GM12878 (cell line): Measurements from ENCODE around the gene EEF2. TPM values are rescaled to one million over a fixed set of nuclear protein-coding genes. Genes with fewer than 3 reads are reported as not detected.
A peak's percentile ranks its signal among the peaks of the same experiment; 100 is the strongest.

Experiments used
- ATAC-seq: fragments of 200-7000 bp; cut with Tn5 transposase; 3 replicates; pipeline ENCODE4 v1.9.1; 2020; ENCODE audit warnings: mild to moderate bottlenecking, moderate library complexity
- BruUV-seq: library from RNA; stranded (reverse); fragments of 400-500 nt; replicated peaks from 2 replicates; lab custom pipeline; 2021; lab: Mats Ljungman, UMichigan
- CTCF ChIA-PET: fragments of 300-600 bp; sonication (Branson Sonifier 250); formaldehyde crosslinking; extraction: SDS; loops from one replicate; lab custom pipeline; 2021; ENCODE audit warnings: inconsistent platforms; lab: Yijun Ruan, JAX
- POLR2A ChIA-PET: fragments of 350-600 bp; formaldehyde crosslinking; extraction: SDS; loops from one replicate; lab custom pipeline; 2021; ENCODE audit warnings: inconsistent platforms; lab: Charles Lee
- RAD21 ChIA-PET: fragments of 300-600 bp; sonication (Branson Sonifier 250); formaldehyde crosslinking; loops from one replicate; lab custom pipeline; 2023; ENCODE audit warnings: antibody characterized with exemption; ENCODE audit not compliant: unreplicated experiment; lab: Charles Lee
- SMC1A ChIA-PET: fragments of 300-600 bp; sonication (Branson Sonifier 250); formaldehyde crosslinking; loops from one replicate; lab custom pipeline; 2023; ENCODE audit not compliant: unreplicated experiment, uncharacterized antibody; lab: Charles Lee
- DNase-seq: peaks from one replicate; pipeline ENCODE4 v3.0.0-alpha.2; 2011; ENCODE audit warnings: low read depth, low spot score
- FAIRE-seq: peaks from 3 replicates; lab custom pipeline; 2011; peaks lifted over from hg19 to GRCh38; lab: Jason Lieb, UNC
- H2AFZ ChIP-seq: 2 replicates; pipeline ENCODE4 v1.6.0; 2011; ENCODE audit warnings: low read depth, low read length, control low read depth; ENCODE audit not compliant: control insufficient read depth
- H3K27ac ChIP-seq: 2 replicates; pipeline ENCODE4 v1.5.1; 2011; ENCODE audit warnings: control low read depth; ENCODE audit not compliant: control insufficient read depth, insufficient read depth
- H3K27me3 ChIP-seq, 2 experiments: replicated peaks in 1 of 2; 2 replicates each; pipeline versions ENCODE4 v1.6.0 to v1.6.1; 2011; ENCODE audit warnings: low read length in 1 of 2; ENCODE audit not compliant: control insufficient read depth in 2 of 2, insufficient read depth in 2 of 2
- H3K36me3 ChIP-seq, 2 experiments: 2 replicates each; pipeline ENCODE4 v1.5.1; 2011; ENCODE audit warnings: low read length in 1 of 2; ENCODE audit not compliant: control insufficient read depth in 2 of 2, insufficient read depth in 2 of 2
- H3K4me1 ChIP-seq: 2 replicates; pipeline ENCODE4 v1.6.1; 2011; ENCODE audit warnings: mild to moderate bottlenecking, low read length, moderate library complexity, mixed read lengths; ENCODE audit not compliant: control insufficient read depth, insufficient read depth
- H3K4me2 ChIP-seq: 2 replicates; pipeline ENCODE4 v1.6.0; 2011; ENCODE audit warnings: control low read depth; ENCODE audit not compliant: control insufficient read depth, insufficient read depth
- H3K4me3 ChIP-seq: fragments of 200-600 bp; sonication (generic); 2 replicates; pipeline ENCODE4 v1.5.1; 2016
- H3K79me2 ChIP-seq: 2 replicates; pipeline ENCODE4 v1.6.0; 2011; ENCODE audit warnings: low read length; ENCODE audit not compliant: control insufficient read depth, insufficient read depth
- H3K9ac ChIP-seq: 2 replicates; pipeline ENCODE4 v1.8.0; 2011; ENCODE audit warnings: low read length, control low read depth, mixed read lengths; ENCODE audit not compliant: control insufficient read depth, insufficient read depth
- H3K9me3 ChIP-seq: replicated peaks from 3 replicates; pipeline ENCODE4 v1.5.1; 2011; ENCODE audit warnings: mild to moderate bottlenecking, low read length; ENCODE audit not compliant: control insufficient read depth, insufficient read depth
- H4K20me1 ChIP-seq: 2 replicates; pipeline ENCODE4 v1.6.0; 2011; ENCODE audit not compliant: control insufficient read depth, insufficient read depth
- CHD1 ChIP-seq: IDR thresholded peaks from 2 replicates; pipeline ENCODE4 v1.6.1; 2012; ENCODE audit warnings: low read depth, low read length, improper control_type of control experiment
- GATAD2B ChIP-seq: fragments of 450-650 bp; conservative IDR thresholded peaks from 2 replicates; pipeline ENCODE4 v1.6.1; 2017; ENCODE audit warnings: low read depth, mild to moderate bottlenecking, moderate library complexity
- HDAC6 ChIP-seq: fragments of 200-600 bp; sonication (generic); IDR thresholded peaks from one replicate; pipeline ENCODE4 v1.8.0; 2017; ENCODE audit warnings: antibody characterized with exemption; ENCODE audit not compliant: unreplicated experiment
- RAD21 ChIP-seq: IDR thresholded peaks from 2 replicates; pipeline ENCODE4 v1.6.1; 2011; ENCODE audit warnings: mild to moderate bottlenecking, low read depth, low read length, moderate library complexity; ENCODE audit not compliant: insufficient read depth
- SIN3A ChIP-seq: IDR thresholded peaks from 2 replicates; pipeline ENCODE4 v1.6.1; 2012; ENCODE audit warnings: low read depth, low read length, improper control_type of control experiment
- TCF3 ChIP-seq: IDR thresholded peaks from 2 replicates; pipeline ENCODE4 v1.6.1; 2012; ENCODE audit warnings: low read depth, mild to moderate bottlenecking, low read length, borderline replicate concordance; ENCODE audit not compliant: insufficient read depth
- ZBTB40 ChIP-seq: fragments of 450-650 bp; IDR thresholded peaks from 2 replicates; pipeline ENCODE4 v1.6.1; 2016; ENCODE audit warnings: mild to moderate bottlenecking, moderate library complexity, borderline replicate concordance
- ZNF622 ChIP-seq: fragments of 450-650 bp; IDR thresholded peaks from 2 replicates; pipeline ENCODE4 v1.6.1; 2017; ENCODE audit warnings: mild to moderate bottlenecking, inconsistent platforms
- WGBS: methylation state at CpG from one replicate; pipeline ENCODE4 v1.1.6; 2016; ENCODE audit warnings: low lambda C conversion rate; ENCODE audit not compliant: insufficient replicate concordance, insufficient coverage; ENCODE audit errors: missing lambda C conversion rate; 5-methylcytosine and 5-hydroxymethylcytosine counted together
- in situ Hi-C: fragments of 300-500 bp; cut with MboI; formaldehyde crosslinking; loops from 9 replicates; pipeline ENCODE4 v1.14.3; 2018; ENCODE audit warnings: mixed read lengths
- intact Hi-C: fragments of 100-400 bp; cut with micrococcal nuclease; formaldehyde crosslinking; loops from one replicate; pipeline ENCODE4 v1.14.2; 2022; ENCODE audit not compliant: unreplicated experiment
- polyA plus RNA-seq, 11 experiments: library from polyadenylated mRNA; depleted of rRNA in 4 of 11; unstranded in 6 of 11; stranded (reverse) in 5 of 11; fragments of >200 nt; fragmentation: Nextera tagmentation in 4 of 11; fragmentation: Illumina TruSeq in 1 of 11; extraction: Ambion mirVana in 4 of 11; extraction: Trizol in 1 of 11; gene quantifications; 1 replicate in 1 of 11; 2 replicates in 10 of 11; pipeline versions ENCODE4 v1.2.1 to v1.2.3, GENCODE V29; 2011 to 2016; ENCODE audit warnings: inconsistent platforms in 2 of 11, missing spikeins in 2 of 11, low read depth in 1 of 11
- total RNA-seq, 4 experiments: library from RNA; depleted of rRNA in 3 of 4; stranded (reverse); fragments of >200 nt in 3 of 4; fragmentation: Illumina TruSeq in 1 of 4; extraction: Trizol in 1 of 4; gene quantifications; 2 replicates each; pipeline versions ENCODE4 v1.2.1 to v1.2.3, GENCODE V29; 2013 to 2021
- TF ChIP-seq, protein P1 (sequence below): fragments of 450-650 bp; IDR thresholded peaks from 2 replicates; pipeline ENCODE4 v1.6.1; 2017; ENCODE audit warnings: mild to moderate bottlenecking, low read depth, inconsistent platforms; ENCODE audit not compliant: poor library complexity, severe bottlenecking

EEF2 gene
- total and polyA plus RNA-seq, 10 of the 15 experiments (the other 5 are each of a cell fraction or from before 2014, with no cell fraction given), result 280 to 3,491 (median 1,305) TPM

- H3K4me2 ChIP-seq, result no peak overlapping the region
- RAD21 ChIA-PET, result interaction anchor here (0.7 kb wide), 1 partner anchor 216 kb away, joined by 4 read pairs; no protein-coding TSS in a partner anchor
- POLR2A ChIA-PET, result no interaction called here
- no peaks in the 10 kb centered on the region; a peak in 1 of 4 replicates for H3K27me3 ChIP-seq
- no peaks in the 10 kb centered on the region for H3K36me3 ChIP-seq
- SMC1A ChIA-PET, result no interaction called here
- no peak overlapping the region for H3K4me3 ChIP-seq
- H3K9me3 ChIP-seq, result no peaks in the 10 kb centered on the region
- DNase-seq, result no peak
- H2AFZ ChIP-seq, result no peak overlapping the region
- no peaks in the 10 kb centered on the region for H3K79me2 ChIP-seq
- no peak for FAIRE-seq
- CTCF ChIA-PET, result no interaction called here
- H3K4me1 ChIP-seq, result no peaks in the 10 kb centered on the region
- in situ Hi-C loops, result no loop called here
- no peaks in the 10 kb centered on the region for H4K20me1 ChIP-seq
- H3K27ac ChIP-seq, result no peak overlapping the region
- no peak for ATAC-seq
- intact Hi-C loops, result no loop called here
- H3K9ac ChIP-seq, result no peak overlapping the region
- no TSS peak for BruUV-seq
- no peak for TF ChIP-seq CHD1
- no peak for TF ChIP-seq RAD21
- no peak for TF ChIP-seq TCF3
- TF ChIP-seq HDAC6, result no peak
- WGBS, result 38% methylated on average over 11 of the region's 11 CpGs
Measured at GRCh38 chr19:3944018-3944721, 41.1 kb downstream of the EEF2 start.

DNA sequence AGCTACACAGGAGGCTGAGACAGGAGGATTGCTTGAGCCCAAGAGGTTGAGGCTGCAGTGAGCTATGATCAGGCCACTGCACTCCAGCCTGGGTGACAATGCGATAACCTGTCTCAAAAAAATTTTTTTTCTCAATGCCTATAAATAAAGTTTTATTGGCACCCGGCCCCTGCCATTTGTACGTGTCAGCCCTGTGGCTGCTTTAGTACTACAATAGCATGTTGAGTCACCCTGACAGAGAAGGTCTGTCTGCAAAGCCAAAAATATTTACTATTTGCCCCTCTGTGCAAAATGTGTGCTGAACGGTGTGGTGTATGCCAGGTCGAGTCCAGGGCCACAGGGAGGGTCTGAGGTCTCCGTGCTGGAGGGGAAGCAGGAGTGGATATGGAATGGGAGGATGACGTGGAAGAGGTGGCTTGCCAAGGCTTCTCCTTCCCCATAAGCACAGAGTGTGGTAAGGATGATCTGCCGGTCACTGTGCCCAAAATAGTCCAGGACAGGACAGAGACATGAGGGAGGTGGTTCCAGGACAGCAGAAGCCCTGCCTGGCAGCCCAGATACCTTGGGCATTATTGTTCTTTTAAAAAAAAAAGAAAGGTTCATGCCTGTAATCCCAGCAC is 42.4 kb downstream of the EEF2 start:
- intact Hi-C loops, result no loop called here

More for the DNA sequence above, 42.4 kb downstream of the EEF2 start:
- BruUV-seq, result no TSS peak
- no peaks in the 10 kb centered on the region for H4K20me1 ChIP-seq
- no peaks in the 10 kb centered on the region for H3K9me3 ChIP-seq
- H3K9ac ChIP-seq, result no peak overlapping the region
- ChIA-PET RAD21 (no interaction called here), POLR2A (no interaction called here), SMC1A (no interaction called here), CTCF (interaction anchor here (0.6 kb wide), 1 partner anchor 1578 kb away, joined by 3 read pairs; no protein-coding TSS in a partner anchor)
- H3K27ac ChIP-seq, result no peak overlapping the region
- no peaks in the 10 kb centered on the region for H3K36me3 ChIP-seq
- H3K4me3 ChIP-seq, result no peak overlapping the region
- no peak overlapping the region for H2AFZ ChIP-seq
- in situ Hi-C loops, result no loop called here
- H3K27me3 ChIP-seq, result no peaks in the 10 kb centered on the region; a peak in 1 of 4 replicates
- ATAC-seq (no peak), DNase-seq (no peak), FAIRE-seq (no peak)
- TF ChIP-seq, protein P1, sequence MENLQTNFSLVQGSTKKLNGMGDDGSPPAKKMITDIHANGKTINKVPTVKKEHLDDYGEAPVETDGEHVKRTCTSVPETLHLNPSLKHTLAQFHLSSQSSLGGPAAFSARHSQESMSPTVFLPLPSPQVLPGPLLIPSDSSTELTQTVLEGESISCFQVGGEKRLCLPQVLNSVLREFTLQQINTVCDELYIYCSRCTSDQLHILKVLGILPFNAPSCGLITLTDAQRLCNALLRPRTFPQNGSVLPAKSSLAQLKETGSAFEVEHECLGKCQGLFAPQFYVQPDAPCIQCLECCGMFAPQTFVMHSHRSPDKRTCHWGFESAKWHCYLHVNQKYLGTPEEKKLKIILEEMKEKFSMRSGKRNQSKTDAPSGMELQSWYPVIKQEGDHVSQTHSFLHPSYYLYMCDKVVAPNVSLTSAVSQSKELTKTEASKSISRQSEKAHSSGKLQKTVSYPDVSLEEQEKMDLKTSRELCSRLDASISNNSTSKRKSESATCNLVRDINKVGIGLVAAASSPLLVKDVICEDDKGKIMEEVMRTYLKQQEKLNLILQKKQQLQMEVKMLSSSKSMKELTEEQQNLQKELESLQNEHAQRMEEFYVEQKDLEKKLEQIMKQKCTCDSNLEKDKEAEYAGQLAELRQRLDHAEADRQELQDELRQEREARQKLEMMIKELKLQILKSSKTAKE, result no peak
- TF ChIP-seq SIN3A (no peak), ZNF622 (no peak), ZBTB40 (peak; percentile 76), GATAD2B (no peak)
- no peaks in the 10 kb centered on the region for H3K79me2 ChIP-seq
- no peak overlapping the region for H3K4me2 ChIP-seq
- no peaks in the 10 kb centered on the region for H3K4me1 ChIP-seq
- 10% methylated on average over 8 of the region's 8 CpGs for WGBS
